ENCODE measurements around the gene TRAF4.
"Not testable (repeated sequence)": the region's sequence is repeated elsewhere in the genome, so short reads cannot be mapped to it uniquely, and the experiment has no call there.

Gene TRAF4

GRCh38 chr17:28735242-28735722, 8.5 kb upstream of the TRAF4 start:
- DNase-seq (ENCODE audit: low read depth) = no peak
- TF ChIP-seq CTCF (conservative IDR thresholded peaks at IDR 0.05; ENCODE audit: control insufficient read depth, insufficient read depth, low read depth, low read length) = no peak
- no peak overlapping the region for H3K4me3 ChIP-seq (ENCODE audit: control insufficient read depth, low read depth, low read length)

- DNase-seq (ENCODE audit: low read depth); H3K4me3 ChIP-seq (ENCODE audit: control insufficient read depth, low read depth, low read length): not testable (repeated sequence)
These were observed 7.7 kb upstream of the TRAF4 start for GRCh38 chr17:28735913-28736769.

DNA sequence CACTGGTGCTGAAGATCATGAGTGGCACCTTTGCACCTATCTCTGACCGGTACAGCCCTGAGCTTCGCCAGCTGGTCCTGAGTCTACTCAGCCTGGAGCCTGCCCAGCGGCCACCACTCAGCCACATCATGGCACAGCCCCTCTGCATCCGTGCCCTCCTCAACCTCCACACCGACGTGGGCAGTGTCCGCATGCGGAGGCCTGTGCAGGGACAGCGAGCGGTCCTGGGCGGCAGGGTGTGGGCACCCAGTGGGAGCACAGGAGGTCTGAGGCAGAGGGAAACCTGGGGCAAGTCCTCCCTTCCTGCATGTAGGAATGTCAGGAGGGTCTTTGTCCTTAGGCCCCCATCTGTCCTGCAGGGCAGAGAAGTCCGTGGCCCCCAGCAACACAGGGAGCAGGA, 6.5 kb upstream of the TRAF4 start:
- no peak for DNase-seq (ENCODE audit: low read depth)
- H3K4me3 ChIP-seq (ENCODE audit: control insufficient read depth, low read depth, low read length) = no peak overlapping the region
- no peak for TF ChIP-seq CTCF (conservative IDR thresholded peaks at IDR 0.05; ENCODE audit: control insufficient read depth, insufficient read depth, low read depth, low read length)

GRCh38 chr17:28737770-28738679, 5.8 kb upstream of the TRAF4 start:
- no peak for DNase-seq (ENCODE audit: low read depth)
- H3K4me3 ChIP-seq (ENCODE audit: control insufficient read depth, low read depth, low read length) = no peak overlapping the region
- no peak for TF ChIP-seq CTCF (conservative IDR thresholded peaks at IDR 0.05; ENCODE audit: control insufficient read depth, insufficient read depth, low read depth, low read length)

GRCh38 chr17:28738680-28739384, 5.0 kb upstream of the TRAF4 start:
- DNase-seq (ENCODE audit: low read depth) = no peak
- TF ChIP-seq CTCF (conservative IDR thresholded peaks at IDR 0.05; ENCODE audit: control insufficient read depth, insufficient read depth, low read depth, low read length) = no peak
- no peak overlapping the region for H3K4me3 ChIP-seq (ENCODE audit: control insufficient read depth, low read depth, low read length)

DNA sequence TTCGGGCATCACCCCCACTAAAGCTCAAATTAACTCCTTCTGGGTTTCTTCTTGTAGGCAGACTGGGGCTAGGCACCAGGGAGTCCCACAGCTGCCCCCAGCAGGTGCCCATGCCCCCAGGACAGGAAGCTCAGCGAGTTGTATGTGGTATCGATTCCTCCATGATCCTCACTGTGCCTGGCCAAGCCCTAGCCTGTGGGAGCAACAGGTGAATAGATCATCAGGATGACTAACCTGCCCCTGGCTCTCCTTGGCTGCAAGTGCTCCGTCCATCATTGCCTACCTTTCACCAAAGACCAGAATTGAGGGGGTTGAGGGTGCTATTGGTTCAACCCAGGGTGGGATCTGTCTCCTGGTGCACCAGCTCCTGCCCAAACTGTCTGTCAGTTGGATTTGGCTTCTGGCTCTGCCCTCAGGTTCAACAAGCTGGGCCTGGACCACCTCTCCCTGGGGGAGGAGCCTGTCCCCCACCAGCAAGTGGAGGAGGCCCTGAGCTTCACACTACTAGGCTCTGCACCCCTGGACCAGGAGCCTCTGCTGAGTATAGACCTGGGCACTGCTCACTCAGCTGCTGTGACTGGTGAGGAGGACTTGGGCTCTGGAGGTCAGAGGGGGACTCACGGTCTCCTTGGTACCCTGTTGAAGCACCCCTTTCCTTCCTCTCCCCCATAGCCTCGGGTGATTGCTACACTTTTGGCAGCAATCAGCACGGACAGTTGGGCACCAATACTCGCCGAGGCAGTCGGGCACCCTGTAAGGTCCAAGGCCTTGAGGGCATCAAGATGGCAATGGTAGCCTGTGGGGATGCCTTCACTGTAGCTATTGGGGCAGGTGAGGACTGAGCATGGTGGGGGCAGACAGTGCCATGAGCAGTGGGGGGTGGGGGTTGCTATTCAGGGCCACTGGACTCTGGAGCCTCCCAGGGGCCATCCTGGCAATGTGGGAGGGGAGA, 3.1 kb upstream of the TRAF4 start:
- TF ChIP-seq CTCF (conservative IDR thresholded peaks at IDR 0.05; ENCODE audit: control insufficient read depth, insufficient read depth, low read depth, low read length) = no peak
- no peak overlapping the region for H3K4me3 ChIP-seq (ENCODE audit: control insufficient read depth, low read depth, low read length)

More for the DNA sequence above, 3.1 kb upstream of the TRAF4 start:
- DNase-seq (ENCODE audit: low read depth) = no peak

All from fibroblast of mammary gland (primary cell).